Choroid plexus epithelial cell (primary cell): Measurements from ENCODE around the gene ZNF687.

Source experiments
- DNase-seq: peaks from one replicate; pipeline ENCODE4 v3.0.0-alpha.2; 2010; ENCODE audit warnings: low read depth
- H3K4me3 ChIP-seq: 2 replicates; pipeline ENCODE4 v1.5.1; 2011; ENCODE audit warnings: low read depth, mild to moderate bottlenecking, control low read depth, low read length, moderate library complexity
- TF ChIP-seq, protein P1 (sequence below): conservative IDR thresholded peaks from 2 replicates; pipeline ENCODE4 v1.5.1; 2011; ENCODE audit warnings: low read depth, mild to moderate bottlenecking, control low read depth, inconsistent platforms, low read length, moderate library complexity

The ZNF687 gene

DNA sequence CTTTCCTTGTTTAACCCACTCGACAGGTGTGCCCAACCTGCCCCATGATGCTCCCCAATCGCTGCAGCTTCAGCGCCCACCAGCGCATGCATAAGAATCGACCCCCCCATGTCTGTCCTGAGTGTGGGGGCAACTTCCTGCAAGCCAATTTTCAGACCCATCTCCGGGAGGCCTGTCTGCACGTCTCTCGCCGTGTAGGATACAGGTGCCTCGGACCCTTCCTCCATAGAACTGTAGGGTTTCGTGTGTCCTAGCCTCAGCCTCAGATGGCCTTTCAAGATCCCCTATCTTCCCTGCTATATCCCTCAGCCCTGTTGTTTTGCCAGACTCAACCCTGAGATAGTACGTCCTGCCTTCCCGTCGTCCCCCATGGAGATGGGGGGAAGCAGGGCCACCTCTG, 6.4 kb downstream of the ZNF687 start:
- TF ChIP-seq, protein P1, sequence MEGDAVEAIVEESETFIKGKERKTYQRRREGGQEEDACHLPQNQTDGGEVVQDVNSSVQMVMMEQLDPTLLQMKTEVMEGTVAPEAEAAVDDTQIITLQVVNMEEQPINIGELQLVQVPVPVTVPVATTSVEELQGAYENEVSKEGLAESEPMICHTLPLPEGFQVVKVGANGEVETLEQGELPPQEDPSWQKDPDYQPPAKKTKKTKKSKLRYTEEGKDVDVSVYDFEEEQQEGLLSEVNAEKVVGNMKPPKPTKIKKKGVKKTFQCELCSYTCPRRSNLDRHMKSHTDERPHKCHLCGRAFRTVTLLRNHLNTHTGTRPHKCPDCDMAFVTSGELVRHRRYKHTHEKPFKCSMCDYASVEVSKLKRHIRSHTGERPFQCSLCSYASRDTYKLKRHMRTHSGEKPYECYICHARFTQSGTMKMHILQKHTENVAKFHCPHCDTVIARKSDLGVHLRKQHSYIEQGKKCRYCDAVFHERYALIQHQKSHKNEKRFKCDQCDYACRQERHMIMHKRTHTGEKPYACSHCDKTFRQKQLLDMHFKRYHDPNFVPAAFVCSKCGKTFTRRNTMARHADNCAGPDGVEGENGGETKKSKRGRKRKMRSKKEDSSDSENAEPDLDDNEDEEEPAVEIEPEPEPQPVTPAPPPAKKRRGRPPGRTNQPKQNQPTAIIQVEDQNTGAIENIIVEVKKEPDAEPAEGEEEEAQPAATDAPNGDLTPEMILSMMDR = no peak
- H3K4me3 ChIP-seq = no peak overlapping the region
- no peak for DNase-seq

DNA sequence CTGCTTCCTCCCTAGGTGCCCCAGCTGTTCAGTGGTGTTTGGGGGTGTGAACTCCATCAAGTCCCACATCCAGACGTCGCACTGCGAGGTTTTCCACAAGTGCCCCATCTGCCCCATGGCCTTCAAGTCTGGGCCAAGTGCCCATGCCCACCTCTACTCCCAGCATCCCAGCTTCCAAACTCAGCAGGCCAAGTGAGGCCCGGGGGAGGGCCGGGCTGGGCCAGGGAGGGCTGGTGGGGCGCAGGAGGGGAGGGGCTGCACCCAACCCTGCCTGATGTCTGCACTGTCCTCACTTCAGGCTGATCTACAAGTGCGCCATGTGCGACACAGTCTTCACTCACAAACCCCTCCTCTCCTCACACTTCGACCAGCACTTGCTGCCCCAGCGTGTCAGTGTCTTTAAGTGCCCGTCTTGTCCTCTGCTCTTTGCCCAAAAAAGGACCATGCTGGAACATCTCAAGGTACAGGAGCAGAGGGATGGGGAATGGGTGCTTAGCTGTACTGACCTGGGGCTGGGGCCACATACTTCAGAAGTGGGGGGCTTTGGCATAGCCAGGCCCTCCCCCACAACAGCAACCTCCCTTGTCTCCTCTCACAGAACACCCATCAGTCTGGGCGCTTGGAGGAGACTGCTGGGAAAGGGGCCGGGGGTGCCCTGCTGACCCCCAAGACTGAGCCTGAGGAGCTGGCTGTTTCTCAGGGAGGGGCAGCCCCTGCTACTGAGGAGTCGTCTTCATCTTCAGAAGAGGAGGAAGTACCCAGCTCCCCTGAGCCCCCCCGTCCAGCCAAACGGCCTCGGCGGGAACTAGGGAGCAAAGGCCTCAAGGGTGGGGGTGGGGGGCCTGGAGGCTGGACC, 7.2 kb downstream of the ZNF687 start:
- DNase-seq = no peak
- no peak overlapping the region for H3K4me3 ChIP-seq
- TF ChIP-seq, protein P1 = no peak

DNA sequence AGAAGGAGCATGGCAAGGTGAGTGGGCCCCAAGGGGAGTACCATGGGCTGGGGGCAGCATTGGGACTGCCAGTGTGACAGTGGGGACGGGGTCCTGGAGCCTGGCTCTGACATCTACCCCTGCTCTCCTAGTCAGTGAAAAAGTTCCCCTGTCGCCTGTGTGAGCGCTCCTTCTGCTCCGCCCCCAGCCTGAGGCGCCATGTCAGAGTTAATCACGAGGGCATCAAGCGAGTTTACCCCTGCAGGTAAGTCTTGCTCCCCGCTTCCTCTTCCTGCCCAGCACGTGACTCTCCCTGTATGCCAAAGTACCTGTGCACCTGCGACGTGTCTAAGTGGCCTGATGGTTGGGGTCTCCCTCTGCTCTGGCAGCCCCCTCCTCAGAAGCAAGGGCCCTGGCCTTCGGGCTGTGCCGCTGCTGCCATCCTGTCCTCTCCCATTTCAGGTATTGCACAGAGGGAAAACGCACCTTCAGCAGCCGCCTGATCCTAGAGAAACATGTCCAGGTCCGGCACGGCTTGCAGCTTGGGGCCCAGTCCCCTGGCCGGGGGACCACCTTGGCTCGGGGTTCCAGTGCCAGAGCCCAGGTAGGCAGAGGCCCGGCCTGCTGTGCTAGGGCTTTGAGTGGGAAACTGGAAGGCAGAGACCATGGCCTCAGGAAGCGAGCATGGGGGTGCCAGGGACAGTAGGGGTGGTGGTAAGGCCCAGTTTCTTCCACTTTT, 8.1 kb downstream of the ZNF687 start:
- TF ChIP-seq, protein P1 = no peak
- DNase-seq = no peak
- H3K4me3 ChIP-seq = no peak overlapping the region

DNA sequence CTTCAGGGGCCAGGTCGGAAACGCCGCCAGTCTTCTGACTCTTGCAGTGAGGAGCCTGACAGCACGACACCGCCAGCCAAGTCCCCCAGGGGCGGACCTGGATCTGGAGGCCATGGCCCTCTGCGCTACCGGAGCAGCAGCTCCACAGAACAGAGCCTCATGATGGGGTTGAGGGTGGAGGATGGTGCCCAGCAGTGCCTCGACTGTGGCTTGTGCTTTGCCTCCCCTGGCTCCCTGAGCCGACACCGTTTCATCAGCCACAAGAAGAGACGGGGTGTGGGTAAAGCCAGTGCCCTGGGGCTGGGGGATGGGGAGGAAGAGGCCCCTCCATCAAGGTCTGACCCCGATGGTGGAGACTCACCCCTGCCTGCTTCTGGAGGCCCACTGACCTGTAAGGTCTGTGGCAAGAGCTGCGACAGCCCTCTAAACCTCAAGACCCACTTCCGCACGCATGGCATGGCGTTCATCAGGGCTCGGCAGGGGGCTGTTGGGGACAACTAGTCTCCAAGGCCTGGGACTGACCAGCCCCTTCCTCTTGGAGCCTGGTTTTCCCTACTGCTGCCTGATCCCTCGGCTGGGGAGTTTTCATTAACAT, 8.7 kb downstream of the ZNF687 start:
- no peak overlapping the region for H3K4me3 ChIP-seq
- no peak for DNase-seq
- TF ChIP-seq, protein P1 = no peak

DNA sequence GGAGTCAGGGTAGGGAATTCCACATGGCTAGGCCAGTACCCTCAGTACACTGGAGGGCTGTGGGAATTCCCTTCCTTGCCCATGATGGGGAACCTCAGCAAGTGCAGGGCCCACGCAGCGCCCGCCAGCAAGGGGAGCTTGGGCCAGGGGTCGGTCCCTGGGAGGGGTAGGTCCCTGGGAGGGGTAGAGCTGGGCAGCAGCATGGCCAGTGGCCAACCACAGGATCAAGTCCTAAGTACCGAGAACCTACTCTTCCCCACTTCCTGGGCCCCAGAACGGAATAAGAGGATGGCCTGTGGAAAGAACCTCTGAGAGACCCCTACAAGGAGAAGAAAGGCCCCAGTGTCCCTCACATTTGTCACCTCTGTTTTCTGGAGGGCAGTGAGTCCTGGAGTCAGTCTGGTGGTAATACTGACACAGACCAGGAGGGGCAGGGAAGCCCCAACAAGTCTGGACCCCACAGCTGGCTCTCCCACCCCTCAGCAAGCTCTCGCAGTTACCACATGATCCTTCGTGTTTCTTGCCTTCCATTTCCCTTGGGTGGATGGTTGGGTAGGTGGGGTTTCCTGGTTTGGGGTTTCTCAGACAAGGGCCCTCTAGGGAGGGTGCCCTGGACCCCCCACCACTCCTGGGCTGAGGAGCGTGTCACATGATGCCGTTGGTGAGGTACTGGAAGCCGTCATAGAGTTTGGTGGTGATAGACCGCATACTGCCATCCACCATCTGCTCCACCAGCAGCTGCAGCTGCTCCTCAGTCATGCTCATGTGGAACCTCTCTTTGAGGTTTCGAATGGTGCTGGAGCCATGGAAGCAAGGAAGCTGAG, 10.3 kb downstream of the ZNF687 start:
- DNase-seq = no peak
- TF ChIP-seq, protein P1 = peak; percentile 14
- no peak overlapping the region for H3K4me3 ChIP-seq

DNA sequence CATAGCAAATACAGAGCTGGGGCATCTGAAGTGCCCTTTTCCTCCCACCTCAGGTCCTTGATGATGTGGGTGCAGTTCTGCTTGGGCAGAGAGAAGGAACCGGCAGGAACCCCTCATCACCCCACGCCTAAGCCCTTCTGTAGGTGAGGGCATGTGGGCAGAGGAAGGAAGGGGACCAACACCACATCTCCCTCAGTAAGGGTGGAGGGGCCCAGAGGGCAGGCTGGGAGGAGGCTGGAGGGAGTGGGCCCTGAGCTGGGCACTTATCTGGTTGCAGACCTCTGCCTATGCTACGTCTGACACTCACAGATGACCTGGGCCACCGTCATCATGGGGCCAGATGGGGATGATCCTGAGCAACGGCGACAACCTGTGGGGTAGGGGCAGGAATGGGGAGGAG, 11.0 kb downstream of the ZNF687 start:
- H3K4me3 ChIP-seq = no peak overlapping the region
- TF ChIP-seq, protein P1 = no peak
- no peak for DNase-seq
